Measurements from ENCODE around the gene OPHN1.

GRCh38 chrX:68462653-68463052 lies 29.4 kb upstream of the OPHN1 start:
- TF ChIP-seq POLR2A (IDR thresholded peaks at IDR 0.05) (no peak), CTCF (IDR thresholded peaks at IDR 0.05) (peak; percentile 33 to 68 (median 56))

All from gastroesophageal sphincter (tissue), 3 donors.